ENCODE measurements around the gene MNAT1. TPM values are rescaled to one million over a fixed set of nuclear protein-coding genes. Genes with fewer than 3 reads are reported as not detected.

Gene MNAT1
- total and polyA plus RNA-seq, 9 of the 15 experiments (the other 6 are each of a cell fraction or from before 2014, with no cell fraction given), result 37.8 to 83.3 (median 60.4) TPM

- H3K9ac ChIP-seq (ENCODE audit: insufficient read depth in 1 of 2, low read depth in 2 of 2, low read length in 2 of 2), result no peak overlapping the region
- no peaks in the 10 kb centered on the region for H3K36me3 ChIP-seq (ENCODE audit: control insufficient read depth, insufficient read depth, low read length)
- intact Hi-C loops (cut with micrococcal nuclease), result no loop called here
- no peak overlapping the region for H3K4me2 ChIP-seq (ENCODE audit: insufficient read depth, low read length)
- no peaks in the 10 kb centered on the region for H4K20me1 ChIP-seq (replicated peaks; ENCODE audit: control insufficient read depth, insufficient read depth, low read length)
- CTCF ChIA-PET (ENCODE audit: low intra/inter-chr PET ratio), result no interaction called here
- 25% methylated on average over 2 of the region's 2 CpGs for WGBS (ENCODE audit: insufficient coverage, low coverage, missing lambda C conversion rate)
- ATAC-seq, result no peak
- H3K79me2 ChIP-seq (ENCODE audit: control insufficient read depth, insufficient read depth, low read length), result no peaks in the 10 kb centered on the region
- no TSS peak for BruUV-seq (replicated peaks)
- DNase-seq (ENCODE audit: extremely low read depth in 1 of 4, low spot score in 3 of 4), result no peak
- H3K9me3 ChIP-seq (replicated peaks; ENCODE audit: control insufficient read depth, insufficient read depth, low read depth, low read length), result no peaks in the 10 kb centered on the region
- no peak for FAIRE-seq
- no peak overlapping the region for H2AFZ ChIP-seq (ENCODE audit: low read depth, low read length)
- H3K27me3 ChIP-seq (ENCODE audit: control insufficient read depth in 2 of 2, insufficient read depth in 2 of 2, low read length in 2 of 2), result no peaks in the 10 kb centered on the region
- in situ Hi-C loops (cut with MboI), result no loop called here
- POLR2A ChIA-PET, result no interaction called here
- H3K27ac ChIP-seq (ENCODE audit: extremely low read depth, low read depth, low read length), result no peak overlapping the region
- no peaks in the 10 kb centered on the region for H3K9me1 ChIP-seq (ENCODE audit: control insufficient read depth, insufficient read depth, low read length)
- H3K4me1 ChIP-seq (replicated peaks in 1 of 2; ENCODE audit: control insufficient read depth in 2 of 2, insufficient read depth in 2 of 2, low read length in 2 of 2), result peaks cover 0 to 4% of the 10 kb centered on the region in 2 experiments; a peak in 1 of 5 replicates
- H3K4me3 ChIP-seq, result no peak overlapping the region
- TF ChIP-seq TFE3 (CRISPR knock-in tag; IDR thresholded peaks at IDR 0.05), result no peak
- no peak for TF ChIP-seq SMAD1 (IDR thresholded peaks at IDR 0.05; ENCODE audit: low read depth, low read length, partially characterized antibody)
- no peak for TF ChIP-seq MAX (CRISPR knock-in tag; IDR thresholded peaks at IDR 0.05)
- TF ChIP-seq XRCC4 (IDR thresholded peaks at IDR 0.05; ENCODE audit: extremely low read depth, insufficient read depth, insufficient read length), result no peak
- TF ChIP-seq SRSF3 (IDR thresholded peaks at IDR 0.05; ENCODE audit: insufficient read depth, low read length), result no peak
- TF ChIP-seq STAT5B (CRISPR knock-in tag; IDR thresholded peaks at IDR 0.05), result no peak
- TF ChIP-seq ZNF174 (CRISPR knock-in tag; IDR thresholded peaks at IDR 0.05), result no peak
- TF ChIP-seq ZNF212 (CRISPR knock-in tag; IDR thresholded peaks at IDR 0.05), result no peak
- no peak for TF ChIP-seq ILF3 (IDR thresholded peaks at IDR 0.05; ENCODE audit: borderline replicate concordance)
- TF ChIP-seq ZNF592 (IDR thresholded peaks at IDR 0.05), result no peak
- no peak for TF ChIP-seq HMBOX1 (IDR thresholded peaks at IDR 0.05)
- no peak for TF ChIP-seq NFIX (CRISPR knock-in tag; IDR thresholded peaks at IDR 0.05; ENCODE audit: low read depth)
- TF ChIP-seq MAFG (tag; conservative IDR thresholded peaks at IDR 0.05), result no peak
Observed at GRCh38 chr14:60839057-60839456, 104.5 kb downstream of the MNAT1 start.

Measured in K562 (cell line).